HCT116 (cell line): ENCODE data around the gene SND1. TPM values are rescaled to one million over a fixed set of nuclear protein-coding genes. Genes with fewer than 3 reads are reported as not detected.

ENCODE experiments used
- ATAC-seq: fragments of 200-7000 bp; cut with Tn5 transposase; 2 replicates; pipeline ENCODE4 v1.9.1; 2020; ENCODE audit warnings: mild to moderate bottlenecking, moderate library complexity
- BruUV-seq: library from RNA; stranded (reverse); fragments of 400-500 nt; replicated peaks from 2 replicates; lab custom pipeline; 2021; lab: Mats Ljungman, UMichigan
- CTCF ChIA-PET: fragments of 300-600 bp; sonication (Branson Sonifier 250); formaldehyde crosslinking; loops from one replicate; lab custom pipeline; 2021; ENCODE audit warnings: antibody characterized with exemption; lab: Charles Lee
- POLR2A ChIA-PET: fragments of 300-600, 350-600 bp; sonication (Branson Sonifier 250); formaldehyde crosslinking; loops from one replicate; lab custom pipeline; 2021; ENCODE audit warnings: antibody characterized with exemption; lab: Charles Lee
- RAD21 ChIA-PET, 2 experiments: fragments of 300-600 bp; sonication (Branson Sonifier 250); formaldehyde crosslinking; loops; one replicate each; lab custom pipeline; 2023; ENCODE audit warnings: low total read pairs in 2 of 2; ENCODE audit not compliant: uncharacterized antibody in 2 of 2, unreplicated experiment in 2 of 2, low non-redundant PET in 1 of 2; lab: Charles Lee
- DNase-seq: peaks from one replicate; pipeline ENCODE4 v3.0.0-alpha.2; 2010; ENCODE audit warnings: low read depth, low spot score
- H2AFZ ChIP-seq: fragments of 200-600 bp; shearing (Covaris generic), sonication (generic); 2 replicates; pipeline ENCODE4 v1.6.1; 2017; ENCODE audit warnings: low read depth, mixed run types, mixed read lengths, antibody characterized with exemption, low read length; ENCODE audit not compliant: poor library complexity, severe bottlenecking
- H3K27ac ChIP-seq: 2 replicates; pipeline ENCODE4 v1.5.1; 2012; ENCODE audit warnings: low read depth, low read length
- H3K27me3 ChIP-seq: fragments of 200-600 bp; sonication (generic); 2 replicates; pipeline ENCODE4 v1.6.1; 2016; ENCODE audit warnings: mixed run types, low read length, mixed read lengths; ENCODE audit not compliant: insufficient read depth
- H3K36me3 ChIP-seq, 2 experiments: fragments of 200-500 bp in 1 of 2; fragments of 200-600 bp in 1 of 2; sonication (Bioruptor generic) in 1 of 2; sonication (generic) in 1 of 2; 2 replicates each; pipeline versions ENCODE4 v1.5.1 to v1.6.1; 2014 to 2016; ENCODE audit warnings: low read length in 2 of 2, inconsistent platforms in 1 of 2, mixed read lengths in 1 of 2, mixed run types in 1 of 2; ENCODE audit not compliant: insufficient read depth in 2 of 2, control insufficient read depth in 1 of 2
- H3K4me1 ChIP-seq, 2 experiments: fragments of 200-600 bp in 1 of 2; sonication (generic) in 1 of 2; 2 replicates each; pipeline versions ENCODE4 v1.5.1 to v1.6.1; 2012 to 2017; ENCODE audit warnings: low read length in 2 of 2, inconsistent platforms in 1 of 2, mild to moderate bottlenecking in 1 of 2, mixed read lengths in 1 of 2, mixed run types in 1 of 2, moderate library complexity in 1 of 2; ENCODE audit not compliant: insufficient read depth in 2 of 2, control insufficient read depth in 1 of 2
- H3K4me2 ChIP-seq: fragments of 200-600 bp; sonication (generic); 2 replicates; pipeline ENCODE4 v1.6.1; 2017; ENCODE audit warnings: mixed run types, low read length, mixed read lengths
- H3K4me3 ChIP-seq, 2 experiments: fragments of 200-600 bp in 1 of 2; sonication (generic) in 1 of 2; replicated peaks in 1 of 2; 2 replicates each; pipeline ENCODE4 v1.5.1; 2011 to 2016; ENCODE audit warnings: low read length in 2 of 2, control low read depth in 1 of 2, low read depth in 1 of 2, mild to moderate bottlenecking in 1 of 2, mixed read lengths in 1 of 2, mixed run types in 1 of 2
- H3K79me2 ChIP-seq: fragments of 200-600 bp; sonication (generic); 2 replicates; pipeline ENCODE4 v1.6.1; 2017; ENCODE audit warnings: mild to moderate bottlenecking, mixed run types, low read length, moderate library complexity, mixed read lengths; ENCODE audit not compliant: insufficient read depth
- H3K9ac ChIP-seq: fragments of 200-600 bp; sonication (generic); 2 replicates; pipeline ENCODE4 v1.6.1; 2016; ENCODE audit warnings: low read length, mixed read lengths
- H3K9me2 ChIP-seq: fragments of 200-600 bp; sonication (generic), shearing (Covaris generic); 2 replicates; pipeline ENCODE4 v1.6.1; 2017; ENCODE audit warnings: mixed run types, mild to moderate bottlenecking, moderate library complexity; ENCODE audit not compliant: insufficient read depth
- H3K9me3 ChIP-seq, 2 experiments: fragments of 200-500 bp in 1 of 2; fragments of 200-600 bp in 1 of 2; sonication (Bioruptor generic) in 1 of 2; sonication (generic) in 1 of 2; 2 replicates each; pipeline ENCODE4 v1.6.1; 2014 to 2017; ENCODE audit warnings: low read length in 2 of 2, mixed read lengths in 2 of 2, inconsistent platforms in 1 of 2, low read depth in 1 of 2, mild to moderate bottlenecking in 1 of 2, mixed run types in 1 of 2, moderate library complexity in 1 of 2; ENCODE audit not compliant: control insufficient read depth in 1 of 2, insufficient read depth in 1 of 2
- H4K20me1 ChIP-seq: fragments of 200-600 bp; sonication (generic), shearing (Covaris generic); 2 replicates; pipeline ENCODE4 v1.6.1; 2017; ENCODE audit warnings: mixed run types, mild to moderate bottlenecking, moderate library complexity; ENCODE audit not compliant: insufficient read depth
- CBX3 ChIP-seq: IDR thresholded peaks from 2 replicates; pipeline ENCODE4 v1.6.1; 2012; ENCODE audit warnings: low read depth
- EGR1 ChIP-seq: IDR thresholded peaks from 2 replicates; pipeline ENCODE4 v1.6.1; 2012; ENCODE audit warnings: low read depth
- EZH2 ChIP-seq: fragments of 200-600 bp; sonication (generic); IDR thresholded peaks from 2 replicates; pipeline ENCODE4 v1.6.1; 2017; ENCODE audit warnings: antibody characterized with exemption, mixed run types
- EZH2phosphoT487 ChIP-seq: fragments of 200-600 bp; IDR thresholded peaks from 2 replicates; pipeline ENCODE4 v1.6.1; 2018; ENCODE audit warnings: antibody characterized with exemption, borderline replicate concordance
- POLR2AphosphoS5 ChIP-seq: IDR thresholded peaks from 2 replicates; pipeline ENCODE4 v1.6.1; 2011; ENCODE audit warnings: mild to moderate bottlenecking, low read depth, low read length, moderate library complexity
- SP1 ChIP-seq: IDR thresholded peaks from 2 replicates; pipeline ENCODE4 v1.6.1; 2012; ENCODE audit warnings: low read depth
- SRF ChIP-seq: IDR thresholded peaks from 2 replicates; pipeline ENCODE4 v1.6.1; 2012; ENCODE audit warnings: low read depth
- YY1 ChIP-seq: IDR thresholded peaks from 2 replicates; pipeline ENCODE4 v1.6.1; 2011; ENCODE audit warnings: low read length, low read depth, moderate library complexity, mild to moderate bottlenecking; ENCODE audit not compliant: insufficient replicate concordance; ENCODE audit errors: extremely low read depth
- intact Hi-C: fragments of 100-400 bp; cut with micrococcal nuclease; formaldehyde crosslinking; loops from 2 replicates; pipeline ENCODE4 v1.10.0; 2022
- total RNA-seq: library from RNA; stranded (reverse); gene quantifications from one replicate; pipeline ENCODE4 v1.2.1, GENCODE V29; 2021; ENCODE audit not compliant: unreplicated experiment
- TF ChIP-seq, protein P1 (sequence below): IDR thresholded peaks from 2 replicates; pipeline ENCODE4 v1.6.1; 2012
- TF ChIP-seq, protein P2 (sequence below): IDR thresholded peaks from 2 replicates; pipeline ENCODE4 v1.6.1; 2012; ENCODE audit warnings: low read depth
- TF ChIP-seq, protein P3 (sequence below): IDR thresholded peaks from 2 replicates; pipeline ENCODE4 v1.6.1; 2011; ENCODE audit warnings: mild to moderate bottlenecking, low read length, moderate library complexity; ENCODE audit not compliant: insufficient replicate concordance; ENCODE audit errors: extremely low read depth
- TF ChIP-seq, protein P4 (sequence below), 3 experiments: fragments of 200-600 bp in 1 of 3; sonication (generic) in 1 of 3; IDR thresholded peaks in 2 of 3; conservative IDR thresholded peaks in 1 of 3; 2 replicates each; pipeline ENCODE4 v1.5.1; 2012 to 2017; ENCODE audit warnings: low read depth in 2 of 3, low read length in 2 of 3, antibody characterized with exemption in 1 of 3, borderline replicate concordance in 1 of 3, control low read depth in 1 of 3, mild to moderate bottlenecking in 1 of 3, mixed read lengths in 1 of 3, mixed run types in 1 of 3, moderate library complexity in 1 of 3; ENCODE audit not compliant: insufficient read depth in 1 of 3

SND1 gene
- total RNA-seq, 1 experiment from 2014 or later, result 169 TPM

DNA sequence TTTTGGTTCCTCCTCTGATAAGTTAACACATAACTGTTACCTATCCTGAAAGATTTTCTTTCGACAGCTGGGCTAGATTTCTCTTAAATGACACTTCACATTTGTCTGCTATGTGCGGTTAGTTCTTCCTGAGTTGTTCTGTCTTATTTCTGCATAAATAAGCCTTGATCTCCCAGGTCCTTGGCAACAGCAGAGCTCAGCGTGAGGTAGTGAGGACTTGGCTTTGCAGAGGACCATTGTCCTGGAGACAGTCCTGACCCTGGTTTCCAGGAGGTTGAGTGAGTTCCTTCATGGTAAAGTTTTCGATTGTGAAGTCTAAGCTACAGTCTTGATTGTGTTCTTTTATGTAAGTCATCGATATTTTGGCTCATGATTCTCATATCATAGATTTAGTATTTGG is 23.7 kb downstream of the SND1 start:
- ChIA-PET CTCF (no interaction called here), RAD21 (no interaction called here), POLR2A (no interaction called here)
- no peak overlapping the region for H3K27ac ChIP-seq
- H2AFZ ChIP-seq, result no peak overlapping the region
- intact Hi-C loops, result no loop called here
- H3K79me2 ChIP-seq, result peaks cover 99% of the 10 kb centered on the region
- H3K36me3 ChIP-seq, result peaks cover 5 to 29% of the 10 kb centered on the region in 2 experiments; a peak in 2 of 4 replicates
- no peaks in the 10 kb centered on the region for H3K27me3 ChIP-seq
- H4K20me1 ChIP-seq, result peaks cover 37% of the 10 kb centered on the region
- BruUV-seq, result no TSS peak
- no peak for TF ChIP-seq CBX3
- no peak for TF ChIP-seq POLR2AphosphoS5
- TF ChIP-seq EGR1, result no peak
- TF ChIP-seq, protein P1, sequence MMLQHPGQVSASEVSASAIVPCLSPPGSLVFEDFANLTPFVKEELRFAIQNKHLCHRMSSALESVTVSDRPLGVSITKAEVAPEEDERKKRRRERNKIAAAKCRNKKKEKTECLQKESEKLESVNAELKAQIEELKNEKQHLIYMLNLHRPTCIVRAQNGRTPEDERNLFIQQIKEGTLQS, result no peak
- no peak for TF ChIP-seq SP1
- TF ChIP-seq YY1, result no peak
- TF ChIP-seq EZH2, result no peak
- TF ChIP-seq, protein P2, sequence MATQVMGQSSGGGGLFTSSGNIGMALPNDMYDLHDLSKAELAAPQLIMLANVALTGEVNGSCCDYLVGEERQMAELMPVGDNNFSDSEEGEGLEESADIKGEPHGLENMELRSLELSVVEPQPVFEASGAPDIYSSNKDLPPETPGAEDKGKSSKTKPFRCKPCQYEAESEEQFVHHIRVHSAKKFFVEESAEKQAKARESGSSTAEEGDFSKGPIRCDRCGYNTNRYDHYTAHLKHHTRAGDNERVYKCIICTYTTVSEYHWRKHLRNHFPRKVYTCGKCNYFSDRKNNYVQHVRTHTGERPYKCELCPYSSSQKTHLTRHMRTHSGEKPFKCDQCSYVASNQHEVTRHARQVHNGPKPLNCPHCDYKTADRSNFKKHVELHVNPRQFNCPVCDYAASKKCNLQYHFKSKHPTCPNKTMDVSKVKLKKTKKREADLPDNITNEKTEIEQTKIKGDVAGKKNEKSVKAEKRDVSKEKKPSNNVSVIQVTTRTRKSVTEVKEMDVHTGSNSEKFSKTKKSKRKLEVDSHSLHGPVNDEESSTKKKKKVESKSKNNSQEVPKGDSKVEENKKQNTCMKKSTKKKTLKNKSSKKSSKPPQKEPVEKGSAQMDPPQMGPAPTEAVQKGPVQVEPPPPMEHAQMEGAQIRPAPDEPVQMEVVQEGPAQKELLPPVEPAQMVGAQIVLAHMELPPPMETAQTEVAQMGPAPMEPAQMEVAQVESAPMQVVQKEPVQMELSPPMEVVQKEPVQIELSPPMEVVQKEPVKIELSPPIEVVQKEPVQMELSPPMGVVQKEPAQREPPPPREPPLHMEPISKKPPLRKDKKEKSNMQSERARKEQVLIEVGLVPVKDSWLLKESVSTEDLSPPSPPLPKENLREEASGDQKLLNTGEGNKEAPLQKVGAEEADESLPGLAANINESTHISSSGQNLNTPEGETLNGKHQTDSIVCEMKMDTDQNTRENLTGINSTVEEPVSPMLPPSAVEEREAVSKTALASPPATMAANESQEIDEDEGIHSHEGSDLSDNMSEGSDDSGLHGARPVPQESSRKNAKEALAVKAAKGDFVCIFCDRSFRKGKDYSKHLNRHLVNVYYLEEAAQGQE, result no peak
- no peak for TF ChIP-seq EZH2phosphoT487
- TF ChIP-seq, protein P3, sequence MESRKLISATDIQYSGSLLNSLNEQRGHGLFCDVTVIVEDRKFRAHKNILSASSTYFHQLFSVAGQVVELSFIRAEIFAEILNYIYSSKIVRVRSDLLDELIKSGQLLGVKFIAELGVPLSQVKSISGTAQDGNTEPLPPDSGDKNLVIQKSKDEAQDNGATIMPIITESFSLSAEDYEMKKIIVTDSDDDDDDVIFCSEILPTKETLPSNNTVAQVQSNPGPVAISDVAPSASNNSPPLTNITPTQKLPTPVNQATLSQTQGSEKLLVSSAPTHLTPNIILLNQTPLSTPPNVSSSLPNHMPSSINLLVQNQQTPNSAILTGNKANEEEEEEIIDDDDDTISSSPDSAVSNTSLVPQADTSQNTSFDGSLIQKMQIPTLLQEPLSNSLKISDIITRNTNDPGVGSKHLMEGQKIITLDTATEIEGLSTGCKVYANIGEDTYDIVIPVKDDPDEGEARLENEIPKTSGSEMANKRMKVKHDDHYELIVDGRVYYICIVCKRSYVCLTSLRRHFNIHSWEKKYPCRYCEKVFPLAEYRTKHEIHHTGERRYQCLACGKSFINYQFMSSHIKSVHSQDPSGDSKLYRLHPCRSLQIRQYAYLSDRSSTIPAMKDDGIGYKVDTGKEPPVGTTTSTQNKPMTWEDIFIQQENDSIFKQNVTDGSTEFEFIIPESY, result no peak
- TF ChIP-seq, protein P4, sequence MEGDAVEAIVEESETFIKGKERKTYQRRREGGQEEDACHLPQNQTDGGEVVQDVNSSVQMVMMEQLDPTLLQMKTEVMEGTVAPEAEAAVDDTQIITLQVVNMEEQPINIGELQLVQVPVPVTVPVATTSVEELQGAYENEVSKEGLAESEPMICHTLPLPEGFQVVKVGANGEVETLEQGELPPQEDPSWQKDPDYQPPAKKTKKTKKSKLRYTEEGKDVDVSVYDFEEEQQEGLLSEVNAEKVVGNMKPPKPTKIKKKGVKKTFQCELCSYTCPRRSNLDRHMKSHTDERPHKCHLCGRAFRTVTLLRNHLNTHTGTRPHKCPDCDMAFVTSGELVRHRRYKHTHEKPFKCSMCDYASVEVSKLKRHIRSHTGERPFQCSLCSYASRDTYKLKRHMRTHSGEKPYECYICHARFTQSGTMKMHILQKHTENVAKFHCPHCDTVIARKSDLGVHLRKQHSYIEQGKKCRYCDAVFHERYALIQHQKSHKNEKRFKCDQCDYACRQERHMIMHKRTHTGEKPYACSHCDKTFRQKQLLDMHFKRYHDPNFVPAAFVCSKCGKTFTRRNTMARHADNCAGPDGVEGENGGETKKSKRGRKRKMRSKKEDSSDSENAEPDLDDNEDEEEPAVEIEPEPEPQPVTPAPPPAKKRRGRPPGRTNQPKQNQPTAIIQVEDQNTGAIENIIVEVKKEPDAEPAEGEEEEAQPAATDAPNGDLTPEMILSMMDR (IDR thresholded peaks at IDR 0.05 in 2 of 3, conservative IDR thresholded peaks at IDR 0.05 in 1 of 3; ENCODE audit: borderline replicate concordance in 1 of 3, insufficient read depth in 1 of 3, low read depth in 2 of 3, low read length in 2 of 3), result no peak
- TF ChIP-seq SRF, result no peak
- peaks cover 0 to 10% of the 10 kb centered on the region in 2 experiments; a peak in 1 of 4 replicates for H3K9me3 ChIP-seq
- H3K9me2 ChIP-seq, result no peaks in the 10 kb centered on the region
- no peak overlapping the region for H3K4me3 ChIP-seq
- no peak overlapping the region for H3K9ac ChIP-seq
- H3K4me1 ChIP-seq, result no peaks in the 10 kb centered on the region
- no peak overlapping the region for H3K4me2 ChIP-seq
- no peak for ATAC-seq
- DNase-seq, result no peak
